K562 (cell line): Measurements from ENCODE around the gene NACC1. TPM values are rescaled to one million over a fixed set of nuclear protein-coding genes. Genes with fewer than 3 reads are reported as not detected.

Experiments
- BHLHE40 ChIP-seq: IDR thresholded peaks from 2 replicates; pipeline ENCODE4 v1.6.1; 2011; ENCODE audit warnings: low read length, improper control_type of control experiment
- CHD2 ChIP-seq: IDR thresholded peaks from 2 replicates; pipeline ENCODE4 v1.6.1; 2011; ENCODE audit warnings: low read depth, low read length
- FOXA3 ChIP-seq, 2 experiments: fragments of 450-650 bp in 1 of 2; sonication (generic) in 1 of 2; formaldehyde crosslinking; IDR thresholded peaks in 1 of 2; conservative IDR thresholded peaks in 1 of 2; 2 replicates each; pipeline versions ENCODE4 v1.4.0 to v1.8.0; 2020 to 2022; ENCODE audit warnings: mild to moderate bottlenecking in 2 of 2, missing genetic modification reagents in 1 of 2
- HMG20B ChIP-seq: fragments of 250-450 bp; sonication (Bioruptor Pico); IDR thresholded peaks from 2 replicates; pipeline ENCODE4 v1.5.0; 2021; ENCODE audit warnings: mild to moderate bottlenecking
- HOXB6 ChIP-seq: fragments of 250-450 bp; sonication (Bioruptor Pico); IDR thresholded peaks from 2 replicates; pipeline ENCODE4 v1.5.1; 2022; ENCODE audit warnings: mild to moderate bottlenecking, borderline replicate concordance
- KAT2B ChIP-seq: IDR thresholded peaks from one replicate; pipeline ENCODE4 v1.6.1; 2012; ENCODE audit warnings: low read depth, mild to moderate bottlenecking, control low read depth, inconsistent platforms, low read length, moderate library complexity
- KLF1 ChIP-seq: fragments of 450-650 bp; IDR thresholded peaks from 2 replicates; pipeline ENCODE4 v1.6.1; 2016; ENCODE audit warnings: missing genetic modification characterization, missing compliant biosample characterization
- POLR2AphosphoS2 ChIP-seq: IDR thresholded peaks from 2 replicates; pipeline ENCODE4 v1.6.1; 2012; ENCODE audit warnings: low read length, improper control_type of control experiment
- RNF2 ChIP-seq: sonication (generic); IDR thresholded peaks from 2 replicates; pipeline ENCODE4 v1.6.1; 2016
- SRF ChIP-seq, 2 experiments: fragments of 250-450, 450-650 bp in 1 of 2; sonication (Bioruptor Pico) in 1 of 2; sonication (generic) in 1 of 2; formaldehyde crosslinking; IDR thresholded peaks; 2 replicates each; pipeline versions ENCODE4 v1.5.0 to v1.5.1; 2020 to 2022; ENCODE audit warnings: mild to moderate bottlenecking in 1 of 2, missing genetic modification reagents in 1 of 2
- TEAD4 ChIP-seq, 2 experiments: sonication (generic) in 1 of 2; formaldehyde crosslinking in 1 of 2; IDR thresholded peaks; 2 replicates each; pipeline versions ENCODE4 v1.6.1 to v1.8.0; 2012 to 2022; ENCODE audit warnings: borderline replicate concordance in 1 of 2, inconsistent platforms in 1 of 2, low read length in 1 of 2, mild to moderate bottlenecking in 1 of 2, missing genetic modification reagents in 1 of 2
- ZC3H4 ChIP-seq: sonication (generic); formaldehyde crosslinking; IDR thresholded peaks from 2 replicates; pipeline ENCODE4 v1.9.0; 2021; ENCODE audit warnings: missing genetic modification reagents, borderline replicate concordance
- ZKSCAN3 ChIP-seq: fragments of 250-450 bp; sonication (Bioruptor Pico); IDR thresholded peaks from 2 replicates; pipeline ENCODE4 v1.4.0; 2020
- ZNF134 ChIP-seq: fragments of 250-450 bp; sonication (Bioruptor Pico); conservative IDR thresholded peaks from 2 replicates; pipeline ENCODE4 v1.4.0; 2020
- ZNF143 ChIP-seq: sonication (generic); formaldehyde crosslinking; IDR thresholded peaks from 2 replicates; pipeline ENCODE4 v1.9.0; 2022; ENCODE audit warnings: mild to moderate bottlenecking, missing genetic modification reagents
- ZNF239 ChIP-seq: fragments of 250-450 bp; sonication (Bioruptor Pico); IDR thresholded peaks from 2 replicates; pipeline ENCODE4 v1.4.0; 2020; ENCODE audit warnings: mild to moderate bottlenecking
- polyA plus RNA-seq, 8 experiments: library from polyadenylated mRNA; depleted of rRNA in 4 of 8; stranded (reverse) in 5 of 8; unstranded in 3 of 8; fragments of >200 nt; fragmentation: Nextera tagmentation in 2 of 8; fragmentation: Illumina TruSeq in 1 of 8; extraction: Ambion mirVana in 2 of 8; extraction: Trizol in 1 of 8; gene quantifications; 2 replicates each; pipeline versions ENCODE4 v1.2.1 to v1.2.3, GENCODE V29; 2011 to 2014; ENCODE audit warnings: inconsistent platforms in 1 of 8, missing spikeins in 1 of 8
- total RNA-seq, 7 experiments: library from RNA; depleted of rRNA in 6 of 7; stranded (reverse); fragments of >200 nt in 6 of 7; fragmentation: Illumina TruSeq in 2 of 7; extraction: Trizol in 2 of 7; gene quantifications; 2 replicates each; pipeline versions ENCODE4 v1.2.1 to v1.2.3, GENCODE V29; 2011 to 2021; ENCODE audit warnings: low replicate concordance in 1 of 7
- TF ChIP-seq, protein P1 (sequence below): fragments of 450-650 bp; IDR thresholded peaks from 2 replicates; pipeline ENCODE4 v1.6.1; 2016; ENCODE audit warnings: low read depth
- TF ChIP-seq, protein P2 (sequence below): fragments of 450-650 bp; formaldehyde crosslinking; IDR thresholded peaks from 2 replicates; pipeline ENCODE4 v1.4.0; 2020; ENCODE audit warnings: mild to moderate bottlenecking, moderate library complexity
- TF ChIP-seq, protein P3 (sequence below): fragments of 450-650 bp; IDR thresholded peaks from 2 replicates; pipeline ENCODE4 v1.6.1; 2016; ENCODE audit warnings: missing biosample characterization, missing genetic modification characterization

NACC1 gene
- total and polyA plus RNA-seq, 9 of the 15 experiments (the other 6 are each of a cell fraction or from before 2014, with no cell fraction given) = 0.04 to 96.6 (median 25.8) TPM

DNA sequence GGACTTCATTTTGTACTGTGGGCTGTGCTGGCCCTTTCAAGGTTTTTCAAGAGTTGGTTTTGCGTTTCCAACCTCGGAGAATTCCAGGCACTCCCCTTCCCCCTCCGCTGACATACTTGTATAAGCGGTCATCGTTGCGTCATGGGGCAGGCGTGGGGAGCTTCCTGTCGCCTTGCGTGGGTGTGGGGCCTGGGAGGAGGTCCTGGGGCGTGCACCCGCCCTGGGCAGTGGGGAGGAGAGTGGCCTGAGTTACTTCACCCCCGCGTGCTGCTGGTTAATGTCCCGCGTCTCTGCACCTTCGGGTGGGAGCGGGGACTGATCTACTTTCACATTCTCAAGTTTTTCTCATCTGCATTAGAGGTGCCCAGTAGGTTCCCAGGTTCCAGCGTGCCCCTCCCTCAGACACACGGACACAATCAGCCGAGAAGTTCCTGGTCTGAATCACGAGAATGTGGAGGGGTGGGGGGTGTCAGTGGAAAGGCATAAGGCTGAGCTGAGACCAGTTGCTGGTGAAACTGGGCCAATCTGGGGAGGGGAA, 36.2 kb downstream of the NACC1 start (continued):
- TF ChIP-seq, protein P1, sequence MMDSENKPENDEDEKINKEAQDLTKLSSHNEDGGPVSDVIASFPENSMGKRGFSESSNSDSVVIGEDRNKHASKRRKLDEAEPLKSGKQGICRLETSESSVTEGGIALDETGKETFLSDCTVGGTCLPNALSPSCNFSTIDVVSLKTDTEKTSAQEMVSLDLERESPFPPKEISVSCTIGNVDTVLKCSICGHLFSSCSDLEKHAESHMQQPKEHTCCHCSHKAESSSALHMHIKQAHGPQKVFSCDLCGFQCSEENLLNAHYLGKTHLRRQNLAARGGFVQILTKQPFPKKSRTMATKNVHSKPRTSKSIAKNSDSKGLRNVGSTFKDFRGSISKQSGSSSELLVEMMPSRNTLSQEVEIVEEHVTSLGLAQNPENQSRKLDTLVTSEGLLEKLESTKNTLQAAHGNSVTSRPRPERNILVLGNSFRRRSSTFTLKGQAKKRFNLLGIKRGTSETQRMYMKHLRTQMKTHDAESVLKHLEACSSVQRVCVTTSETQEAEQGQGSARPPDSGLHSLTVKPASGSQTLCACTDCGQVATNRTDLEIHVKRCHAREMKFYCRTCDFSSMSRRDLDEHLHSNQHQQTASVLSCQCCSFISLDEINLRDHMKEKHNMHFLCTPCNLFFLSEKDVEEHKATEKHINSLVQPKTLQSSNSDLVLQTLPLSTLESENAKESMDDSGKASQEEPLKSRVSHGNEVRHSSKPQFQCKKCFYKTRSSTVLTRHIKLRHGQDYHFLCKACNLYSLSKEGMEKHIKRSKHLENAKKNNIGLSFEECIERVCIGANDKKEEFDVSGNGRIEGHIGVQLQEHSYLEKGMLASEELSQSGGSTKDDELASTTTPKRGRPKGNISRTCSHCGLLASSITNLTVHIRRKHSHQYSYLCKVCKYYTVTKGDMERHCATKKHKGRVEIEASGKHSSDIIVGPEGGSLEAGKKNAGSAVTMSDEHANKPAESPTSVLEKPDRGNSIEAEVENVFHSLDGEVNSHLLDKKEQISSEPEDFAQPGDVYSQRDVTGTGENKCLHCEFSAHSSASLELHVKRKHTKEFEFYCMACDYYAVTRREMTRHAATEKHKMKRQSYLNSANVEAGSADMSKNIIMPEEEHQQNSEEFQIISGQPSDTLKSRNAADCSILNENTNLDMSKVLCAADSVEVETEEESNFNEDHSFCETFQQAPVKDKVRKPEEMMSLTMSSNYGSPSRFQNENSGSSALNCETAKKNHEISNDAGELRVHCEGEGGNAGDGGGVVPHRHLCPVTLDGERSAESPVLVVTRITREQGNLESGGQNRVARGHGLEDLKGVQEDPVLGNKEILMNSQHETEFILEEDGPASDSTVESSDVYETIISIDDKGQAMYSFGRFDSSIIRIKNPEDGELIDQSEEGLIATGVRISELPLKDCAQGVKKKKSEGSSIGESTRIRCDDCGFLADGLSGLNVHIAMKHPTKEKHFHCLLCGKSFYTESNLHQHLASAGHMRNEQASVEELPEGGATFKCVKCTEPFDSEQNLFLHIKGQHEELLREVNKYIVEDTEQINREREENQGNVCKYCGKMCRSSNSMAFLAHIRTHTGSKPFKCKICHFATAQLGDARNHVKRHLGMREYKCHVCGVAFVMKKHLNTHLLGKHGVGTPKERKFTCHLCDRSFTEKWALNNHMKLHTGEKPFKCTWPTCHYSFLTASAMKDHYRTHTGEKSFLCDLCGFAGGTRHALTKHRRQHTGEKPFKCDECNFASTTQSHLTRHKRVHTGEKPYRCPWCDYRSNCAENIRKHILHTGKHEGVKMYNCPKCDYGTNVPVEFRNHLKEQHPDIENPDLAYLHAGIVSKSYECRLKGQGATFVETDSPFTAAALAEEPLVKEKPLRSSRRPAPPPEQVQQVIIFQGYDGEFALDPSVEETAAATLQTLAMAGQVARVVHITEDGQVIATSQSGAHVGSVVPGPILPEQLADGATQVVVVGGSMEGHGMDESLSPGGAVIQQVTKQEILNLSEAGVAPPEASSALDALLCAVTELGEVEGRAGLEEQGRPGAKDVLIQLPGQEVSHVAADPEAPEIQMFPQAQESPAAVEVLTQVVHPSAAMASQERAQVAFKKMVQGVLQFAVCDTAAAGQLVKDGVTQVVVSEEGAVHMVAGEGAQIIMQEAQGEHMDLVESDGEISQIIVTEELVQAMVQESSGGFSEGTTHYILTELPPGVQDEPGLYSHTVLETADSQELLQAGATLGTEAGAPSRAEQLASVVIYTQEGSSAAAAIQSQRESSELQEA = no peak
- TF ChIP-seq KLF1 (tag) (no peak), HOXB6 (CRISPR knock-in tag) (no peak), ZC3H4 (peak; percentile 98; the same call in 1 of the 2 replicates), KAT2B (no peak), CHD2 (no peak), TEAD4 (IDR thresholded peaks at IDR 0.05; ENCODE audit: low read length) (peak; percentile 55), TEAD4 (CRISPR knock-in tag; IDR thresholded peaks at IDR 0.05; ENCODE audit: borderline replicate concordance) (peak; percentile 67; the same call in 1 of the 2 replicates), ZNF134 (no peak), HMG20B (CRISPR knock-in tag) (no peak), BHLHE40 (peak; percentile 67), SRF (CRISPR knock-in tag; IDR thresholded peaks at IDR 0.05) (peak in 1 of 2 experiments; percentile 47; a peak in 1 of 4 replicates), POLR2AphosphoS2 (no peak), ZKSCAN3 (CRISPR knock-in tag) (no peak), ZNF143 (CRISPR knock-in tag) (no peak), RNF2 (no peak), FOXA3 (CRISPR knock-in tag; conservative IDR thresholded peaks at IDR 0.05 in 1 of 2, IDR thresholded peaks at IDR 0.05 in 1 of 2) (peak in 1 of 2 experiments; percentile 33; a peak in 1 of 4 replicates), ZNF239 (CRISPR knock-in tag) (no peak)
- TF ChIP-seq, protein P2, sequence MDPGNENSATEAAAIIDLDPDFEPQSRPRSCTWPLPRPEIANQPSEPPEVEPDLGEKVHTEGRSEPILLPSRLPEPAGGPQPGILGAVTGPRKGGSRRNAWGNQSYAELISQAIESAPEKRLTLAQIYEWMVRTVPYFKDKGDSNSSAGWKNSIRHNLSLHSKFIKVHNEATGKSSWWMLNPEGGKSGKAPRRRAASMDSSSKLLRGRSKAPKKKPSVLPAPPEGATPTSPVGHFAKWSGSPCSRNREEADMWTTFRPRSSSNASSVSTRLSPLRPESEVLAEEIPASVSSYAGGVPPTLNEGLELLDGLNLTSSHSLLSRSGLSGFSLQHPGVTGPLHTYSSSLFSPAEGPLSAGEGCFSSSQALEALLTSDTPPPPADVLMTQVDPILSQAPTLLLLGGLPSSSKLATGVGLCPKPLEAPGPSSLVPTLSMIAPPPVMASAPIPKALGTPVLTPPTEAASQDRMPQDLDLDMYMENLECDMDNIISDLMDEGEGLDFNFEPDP (CRISPR knock-in tag) = no peak
- TF ChIP-seq, protein P3, sequence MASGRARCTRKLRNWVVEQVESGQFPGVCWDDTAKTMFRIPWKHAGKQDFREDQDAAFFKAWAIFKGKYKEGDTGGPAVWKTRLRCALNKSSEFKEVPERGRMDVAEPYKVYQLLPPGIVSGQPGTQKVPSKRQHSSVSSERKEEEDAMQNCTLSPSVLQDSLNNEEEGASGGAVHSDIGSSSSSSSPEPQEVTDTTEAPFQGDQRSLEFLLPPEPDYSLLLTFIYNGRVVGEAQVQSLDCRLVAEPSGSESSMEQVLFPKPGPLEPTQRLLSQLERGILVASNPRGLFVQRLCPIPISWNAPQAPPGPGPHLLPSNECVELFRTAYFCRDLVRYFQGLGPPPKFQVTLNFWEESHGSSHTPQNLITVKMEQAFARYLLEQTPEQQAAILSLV (tag) = no peak
